Measurements from ENCODE around the gene NME1. TPM values are rescaled to one million over a fixed set of nuclear protein-coding genes. Genes with fewer than 3 reads are reported as not detected.

Gene NME1
- polyA plus RNA-seq, 1 donor from 2014 or later = 262 TPM

GRCh38 chr17:51203838-51204237, 50.5 kb downstream of the NME1 start:
- Histone ChIP-seq H3K27ac (ENCODE audit: low read length) (no peak overlapping the region), H3K4me2 (ENCODE audit: low read length) (no peak overlapping the region), H3K9ac (ENCODE audit: low read length) (no peak overlapping the region), H3F3A (ENCODE audit: insufficient read depth, low read length, poor library complexity, severe bottlenecking) (no peaks in the 10 kb centered on the region), H4K20me1 (ENCODE audit: insufficient read depth) (no peaks in the 10 kb centered on the region), H3K79me2 (replicated peaks; ENCODE audit: insufficient read depth, low read length) (no peaks in the 10 kb centered on the region), H3K9me3 (ENCODE audit: low read length) (no peaks in the 10 kb centered on the region), H3K36me3 (ENCODE audit: insufficient read depth, low read length) (peaks cover under 1% of the 10 kb centered on the region), H3K27me3 (ENCODE audit: insufficient read depth, low read depth, low read length) (no peaks in the 10 kb centered on the region), H2AFZ (ENCODE audit: low read depth, low read length) (no peak overlapping the region), H3K9me2 (ENCODE audit: insufficient read depth, low read length) (no peaks in the 10 kb centered on the region), H3K4me3 (ENCODE audit: low read length) (no peak overlapping the region)
- no peak for TF ChIP-seq EP300 (conservative IDR thresholded peaks at IDR 0.05; ENCODE audit: poor library complexity, severe bottlenecking)
- no peak for TF ChIP-seq SMC3 (conservative IDR thresholded peaks at IDR 0.05; ENCODE audit: poor library complexity)
- no peak for TF ChIP-seq POLR2AphosphoS5 (IDR thresholded peaks at IDR 0.05)
- no peak for TF ChIP-seq EZH2 (IDR thresholded peaks at IDR 0.05; ENCODE audit: borderline replicate concordance, insufficient read depth, low read length, poor library complexity, severe bottlenecking)

Other genes starting within 250 kb of the NME1 start
- 189 and 201 TPM in 2 replicates for gene SPAG9, start 32.7 kb upstream of the NME1 start, polyA plus RNA-seq
- 127 and 133 TPM in 2 replicates for gene NME2, start 12.9 kb downstream of the NME1 start, polyA plus RNA-seq
- 59.7 and 70.0 TPM in 2 replicates for gene MBTD1, start 106.5 kb downstream of the NME1 start, polyA plus RNA-seq
- 41.6 and 52.1 TPM in 2 replicates for gene UTP18, start 107.0 kb downstream of the NME1 start, polyA plus RNA-seq

All from neural cell (in vitro differentiated cells).